ENCODE data around the gene ZNF444.

ZNF444 gene

DNA sequence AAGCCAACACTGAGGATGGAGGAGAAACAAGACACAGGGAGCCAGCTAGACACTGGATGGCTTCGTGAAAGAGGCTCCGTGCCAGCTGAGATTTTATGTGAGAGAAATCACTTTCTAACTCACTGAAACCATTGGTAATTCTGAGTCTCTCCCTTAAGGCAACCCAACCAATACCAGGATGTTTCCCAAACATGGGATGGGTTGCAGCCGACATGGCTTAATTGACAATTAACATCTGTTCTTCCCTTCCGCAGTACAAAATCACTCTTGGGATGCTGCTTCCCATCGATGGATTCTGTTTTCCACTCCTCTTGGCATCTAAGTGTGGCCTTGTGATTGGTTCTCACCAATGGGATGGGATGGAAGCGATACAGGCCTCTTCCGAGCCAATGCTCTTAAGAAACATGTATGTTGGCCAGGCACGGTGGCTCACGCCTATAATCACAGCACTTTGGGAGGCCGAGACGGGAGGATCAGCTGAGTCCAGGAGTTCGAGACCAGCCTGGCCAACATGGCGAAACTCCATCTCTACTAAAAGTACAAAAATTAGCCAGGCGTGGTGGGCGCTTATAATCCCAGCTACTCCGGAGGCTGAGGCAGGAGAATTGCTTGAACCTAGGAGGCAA, 17.7 kb upstream of the ZNF444 start:
- DNase-seq, result no peak

DNA sequence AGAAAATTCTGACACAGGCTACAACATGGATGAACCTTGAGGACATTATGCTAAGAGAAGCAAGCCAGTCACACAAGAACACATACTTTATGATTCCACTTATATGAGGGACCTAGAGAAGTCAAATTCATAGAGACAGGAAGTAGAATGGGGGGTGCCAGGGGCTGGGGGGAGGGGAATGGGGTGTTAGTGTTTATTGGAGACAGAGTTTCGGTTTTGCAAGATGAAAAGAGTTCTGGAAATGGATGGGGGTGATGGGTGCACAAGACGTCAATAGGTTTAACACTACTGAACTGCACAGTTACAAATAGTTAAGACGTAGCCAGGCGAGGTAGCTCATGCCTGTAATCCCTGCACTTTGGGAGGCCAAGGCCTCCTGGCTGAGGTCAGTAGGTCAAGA, 16.5 kb upstream of the ZNF444 start:
- no peak for DNase-seq

DNA sequence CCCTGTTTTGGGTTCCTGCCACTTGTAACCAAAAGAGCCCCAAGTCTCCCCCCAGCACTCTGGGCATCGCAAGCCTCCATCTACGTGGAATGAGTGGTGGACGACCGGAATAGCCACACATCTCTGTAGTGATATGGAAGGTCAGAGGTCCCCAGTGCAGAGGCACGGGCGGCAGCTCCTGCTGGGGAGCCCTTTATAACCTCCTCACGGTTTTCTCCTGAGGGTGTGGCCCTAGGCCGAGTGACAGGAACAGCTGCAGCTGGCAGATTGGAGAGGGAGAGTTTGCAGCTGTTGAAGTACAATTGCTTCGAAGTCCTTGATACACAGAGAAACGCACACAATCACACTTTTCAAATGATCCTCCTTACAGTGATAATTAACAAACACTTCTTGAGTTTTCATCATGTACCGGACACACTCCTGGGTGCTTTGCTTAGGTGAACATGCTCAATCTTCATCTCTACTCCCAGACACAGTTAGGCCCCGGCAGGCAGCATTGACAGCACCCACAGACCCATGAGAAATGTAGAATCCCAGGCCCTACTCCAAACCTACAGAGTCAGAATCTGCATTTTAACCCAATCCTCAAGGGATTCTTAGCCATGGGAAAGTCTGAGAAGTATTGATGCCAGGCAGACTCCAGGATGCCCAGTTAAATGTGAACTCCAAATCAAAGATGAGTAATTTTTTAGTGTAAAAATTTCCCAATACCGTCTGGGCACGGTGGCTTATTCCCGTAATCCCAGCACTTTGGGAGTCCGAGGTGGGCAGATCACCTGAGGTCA, 15.1 kb upstream of the ZNF444 start:
- no peak for DNase-seq

DNA sequence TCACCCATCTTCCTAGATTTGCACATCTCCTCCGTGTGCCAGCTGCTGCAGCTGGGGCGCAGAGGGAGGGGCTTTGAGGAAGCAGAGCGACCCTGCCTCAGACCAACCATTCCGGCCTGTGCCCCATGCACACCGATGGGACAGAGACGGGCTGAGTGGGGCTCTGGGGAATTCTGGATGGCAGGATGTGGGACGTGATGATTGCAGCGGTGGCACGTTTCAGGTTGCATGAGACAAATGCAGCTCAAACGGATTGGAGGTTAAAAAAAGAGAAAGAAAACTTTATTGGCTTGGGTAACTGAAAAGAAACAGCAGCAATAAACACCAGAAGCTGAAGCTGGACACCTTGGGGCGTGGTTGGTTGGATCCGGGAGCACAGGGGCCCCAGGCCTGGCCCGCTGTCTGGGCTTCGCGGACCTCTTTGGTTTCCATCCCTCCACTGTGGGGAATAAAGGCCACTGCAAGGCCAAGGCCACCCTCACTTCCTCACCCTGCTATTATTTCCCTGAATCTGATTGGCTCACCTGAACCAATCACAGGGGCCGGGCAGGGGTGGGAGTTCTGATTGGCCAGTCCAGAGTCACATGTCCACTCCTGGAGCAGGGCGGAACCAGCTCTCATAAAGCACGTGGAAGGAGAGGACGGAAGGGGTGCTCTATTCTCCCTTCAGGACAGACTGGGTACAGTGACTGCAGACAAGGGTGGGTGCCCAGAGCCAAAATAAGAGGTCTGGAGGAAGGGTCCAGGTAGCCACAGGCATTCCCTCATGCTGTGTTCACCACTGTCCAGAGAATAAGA, 13.9 kb upstream of the ZNF444 start:
- DNase-seq, result no peak

DNA sequence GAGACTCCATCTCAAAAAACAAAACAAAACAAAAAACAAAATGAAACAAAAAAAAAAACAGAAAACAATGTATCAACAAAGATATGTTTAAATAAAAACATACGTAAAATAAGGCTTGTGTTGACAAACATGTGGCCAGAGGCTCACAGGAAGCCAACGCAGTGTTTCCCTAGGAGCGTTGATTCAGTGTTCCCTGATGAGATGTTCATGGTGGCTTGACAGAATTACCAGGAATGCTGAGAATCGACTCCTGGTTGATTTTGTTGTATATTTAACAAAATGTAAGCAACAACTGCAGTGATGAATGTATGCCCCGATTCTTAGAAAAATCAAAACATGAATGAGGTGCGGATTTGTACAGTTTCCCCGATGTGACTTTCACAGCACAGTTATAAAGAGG, 11.1 kb upstream of the ZNF444 start:
- DNase-seq, result no peak

DNA sequence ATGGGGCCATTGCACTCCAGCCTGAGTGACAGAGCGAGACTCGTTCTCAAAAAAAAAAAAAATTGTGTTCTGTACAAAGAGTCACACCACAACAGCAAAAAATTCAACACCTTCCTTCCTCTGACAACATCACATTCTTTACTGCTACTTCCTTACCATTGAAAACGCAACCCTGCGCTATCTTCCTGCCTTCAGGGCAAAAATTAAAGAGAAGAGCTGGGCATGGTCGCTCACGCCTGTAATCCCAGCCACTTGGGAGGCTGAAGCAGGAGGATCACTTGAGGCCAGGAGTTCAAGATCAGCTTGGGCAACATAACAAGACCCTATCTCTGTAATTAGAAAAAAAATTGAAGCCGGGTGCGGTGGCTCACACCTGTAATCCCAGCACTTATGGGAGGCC, 9.4 kb upstream of the ZNF444 start:
- no peak for DNase-seq

DNA sequence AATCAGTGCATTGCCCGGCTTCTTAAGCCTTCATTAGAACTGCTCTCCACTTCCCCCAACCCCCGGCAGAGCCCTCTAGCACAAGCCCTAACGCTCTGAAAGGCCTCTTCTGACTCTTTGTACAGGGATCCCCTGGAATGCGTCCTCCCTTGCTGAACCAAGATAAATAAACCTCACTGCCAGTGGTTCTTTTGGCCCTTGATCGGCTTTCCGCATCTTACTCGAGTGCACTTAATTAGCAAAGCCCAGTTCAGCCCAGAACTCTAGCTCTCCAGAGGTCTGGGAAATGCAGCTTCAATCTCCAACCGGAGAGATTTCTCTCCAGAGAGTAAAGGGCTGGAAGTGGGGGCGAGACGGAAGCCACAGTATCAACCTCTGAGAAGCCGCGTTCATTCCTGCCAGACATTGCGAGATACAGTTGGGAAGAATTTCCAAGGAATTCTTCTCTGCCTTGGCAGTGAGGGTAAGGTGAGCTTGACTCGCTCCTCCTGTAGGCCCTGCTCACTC, 8.7 kb upstream of the ZNF444 start:
- DNase-seq, result no peak

DNA sequence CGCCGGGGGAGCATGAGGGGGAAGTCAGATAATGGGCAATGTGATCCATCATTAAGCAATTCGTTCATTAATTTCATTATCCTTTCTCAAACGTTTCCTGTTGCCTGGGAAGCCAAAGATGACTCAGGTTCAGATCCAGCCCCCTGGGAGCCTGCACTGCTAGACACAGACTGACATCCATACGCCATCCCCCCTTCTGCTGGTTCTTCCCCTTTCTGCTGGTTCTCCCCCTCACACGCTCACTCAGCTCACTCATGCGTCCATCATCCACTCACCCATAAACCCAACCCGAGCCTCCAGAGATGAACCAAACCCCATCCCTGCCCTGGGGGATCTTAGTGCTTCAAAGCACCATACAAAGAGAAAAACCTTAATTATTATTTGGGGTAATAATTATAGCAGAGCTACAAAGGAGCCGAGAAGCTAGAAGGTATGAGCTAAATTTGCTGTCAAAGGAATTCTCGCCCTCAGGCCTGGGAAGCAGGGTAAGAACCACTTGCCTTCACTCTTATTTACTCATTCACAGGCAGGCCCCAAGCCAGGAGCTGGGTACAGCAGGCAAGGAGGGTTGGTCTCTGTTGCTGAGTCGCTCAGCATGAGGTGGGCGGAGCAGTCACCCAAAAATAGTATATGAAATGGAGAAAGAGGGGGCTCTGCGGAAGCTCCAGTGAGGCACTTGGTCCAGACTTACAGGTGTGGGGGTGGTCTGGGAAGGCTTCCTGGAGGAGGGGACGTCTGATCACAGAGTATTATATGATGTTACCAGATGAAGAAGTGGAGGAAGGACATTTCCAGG, 7.0 kb upstream of the ZNF444 start:
- DNase-seq, result no peak

DNA sequence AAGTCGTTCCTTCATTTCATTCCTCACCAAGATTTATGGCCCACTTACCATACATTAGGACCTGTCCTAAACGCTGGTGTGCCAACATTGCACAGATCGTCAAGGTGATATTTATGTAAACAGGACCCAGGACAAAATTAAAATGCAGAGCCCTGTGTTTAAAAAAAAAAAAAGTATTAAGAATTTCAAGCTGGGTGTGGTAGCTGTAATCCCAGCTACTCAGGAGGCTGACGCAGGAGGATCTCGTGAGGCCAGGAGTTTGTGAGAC, 6.5 kb upstream of the ZNF444 start:
- DNase-seq, result no peak

DNA sequence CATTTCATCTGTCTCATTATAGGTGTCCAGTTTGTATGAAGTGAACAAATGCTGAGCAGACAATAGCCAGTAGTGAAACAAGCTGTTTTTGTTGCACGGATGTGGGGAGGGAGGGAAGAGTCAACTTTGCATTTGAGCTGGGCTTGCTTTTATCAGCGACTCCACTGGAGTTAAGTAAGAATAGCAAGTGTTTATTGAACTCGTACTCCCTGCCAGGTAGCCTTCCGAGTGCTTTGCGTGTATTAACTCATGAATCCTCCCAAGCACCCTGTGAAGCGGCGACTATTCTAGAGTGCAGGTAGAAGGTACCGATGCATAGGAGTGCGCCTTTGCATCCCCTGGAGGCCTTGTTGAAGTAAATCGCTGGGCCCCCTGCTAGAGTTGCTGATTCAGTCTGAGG, 4.7 kb upstream of the ZNF444 start:
- no peak for DNase-seq

DNA sequence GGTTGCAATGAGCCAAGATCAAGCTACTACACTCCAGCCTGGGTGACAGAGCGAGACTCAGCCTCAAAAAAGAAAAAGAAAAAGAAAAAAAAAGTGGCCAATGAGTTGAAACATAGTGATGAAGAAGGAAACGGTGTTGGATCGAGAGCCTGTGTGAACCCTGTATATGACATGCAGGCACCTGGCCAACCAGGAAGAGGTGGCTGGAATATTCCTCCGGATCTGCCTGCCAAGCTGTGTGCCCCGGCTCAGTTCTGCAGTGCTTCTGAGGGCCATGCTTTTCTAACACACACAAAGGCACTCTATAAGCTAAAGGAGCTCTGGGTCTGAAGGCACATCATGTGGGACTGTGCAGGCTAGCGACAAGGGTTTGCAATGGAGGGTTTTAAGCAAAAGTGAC, 3.7 kb upstream of the ZNF444 start:
- no peak for DNase-seq

DNA sequence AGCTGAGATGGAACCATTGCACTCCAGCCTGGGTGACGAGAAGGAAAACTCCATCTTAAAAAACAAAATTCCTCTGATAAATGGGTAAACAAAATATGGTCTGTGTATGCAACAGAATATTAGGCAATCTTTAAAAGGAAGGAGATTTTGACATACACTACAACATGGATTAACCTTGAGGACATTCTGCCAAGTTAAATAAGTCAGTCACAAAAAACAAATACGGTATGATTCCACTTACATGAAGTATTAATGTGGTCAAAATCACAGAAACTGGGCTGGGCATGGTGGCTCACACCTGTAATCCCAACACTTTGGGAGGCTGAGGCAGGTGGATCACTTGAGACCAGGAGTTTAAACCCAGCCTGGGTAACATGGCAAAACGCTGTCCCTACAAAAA, 3.0 kb upstream of the ZNF444 start:
- DNase-seq, result no peak

DNA sequence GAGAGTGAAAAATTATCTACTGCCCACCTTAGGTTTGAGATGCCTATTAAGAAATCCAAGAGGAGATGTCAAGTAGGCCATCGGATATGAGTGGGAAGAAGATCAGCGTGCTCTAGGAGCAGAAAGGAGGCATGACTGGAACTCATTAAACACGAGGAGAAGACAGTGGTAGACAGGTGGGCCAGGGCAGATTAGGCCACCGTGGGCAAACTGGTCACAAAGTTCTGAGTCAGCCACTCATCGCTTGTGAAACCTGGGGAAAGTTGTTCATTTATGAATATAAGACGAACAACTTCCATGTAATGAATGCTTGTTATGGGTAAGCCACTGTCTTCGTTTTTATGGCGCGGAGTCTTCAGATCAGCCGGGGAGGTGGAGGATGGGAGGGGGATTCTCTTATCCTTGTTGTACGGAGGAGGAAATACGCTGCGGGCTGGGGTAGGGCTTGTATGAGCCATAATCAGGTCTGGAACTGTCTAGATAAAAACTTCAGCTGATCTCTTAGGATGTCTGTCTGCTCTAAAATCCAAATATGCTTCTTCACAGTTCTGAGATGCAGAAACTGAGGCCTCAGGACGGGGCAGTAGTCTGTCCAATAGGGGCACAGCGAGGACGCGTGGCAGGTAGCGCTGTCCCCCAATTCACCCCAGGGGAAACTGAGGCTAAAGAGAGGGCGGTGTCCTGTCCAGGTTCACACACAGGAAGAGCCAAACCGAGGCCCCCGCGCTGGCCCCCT, 1.1 kb upstream of the ZNF444 start:
- DNase-seq, result peak; percentile 27

DNA sequence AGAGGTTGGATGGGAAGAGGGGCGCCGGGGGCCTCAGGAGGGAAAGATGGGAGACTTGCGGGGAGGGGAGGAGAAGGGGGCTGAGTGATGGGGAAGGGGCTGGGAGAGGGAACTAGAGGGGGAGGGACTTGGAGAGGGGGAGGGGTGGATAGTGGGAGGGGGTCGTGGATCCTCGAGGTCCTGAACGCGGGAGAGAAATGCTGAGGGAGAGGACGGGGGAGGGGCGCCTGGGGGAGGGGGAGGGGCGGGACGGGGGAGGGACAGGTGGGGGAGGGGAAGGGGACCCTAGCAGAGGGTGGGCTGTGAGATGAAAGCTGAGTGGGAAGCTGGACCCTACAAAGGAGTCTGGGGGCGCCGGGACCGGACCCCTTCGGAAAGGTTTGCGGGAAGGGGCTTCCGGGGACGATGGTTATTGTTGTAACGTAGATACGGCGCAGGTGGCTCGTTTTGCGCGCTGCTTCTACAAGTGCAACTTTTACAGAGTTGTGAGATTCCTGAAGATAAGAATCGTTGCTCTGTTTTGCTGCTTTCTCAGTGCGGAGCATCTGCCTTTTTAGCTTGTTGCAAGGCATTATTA, 418 bp downstream of the ZNF444 start:
- DNase-seq, result no peak

DNA sequence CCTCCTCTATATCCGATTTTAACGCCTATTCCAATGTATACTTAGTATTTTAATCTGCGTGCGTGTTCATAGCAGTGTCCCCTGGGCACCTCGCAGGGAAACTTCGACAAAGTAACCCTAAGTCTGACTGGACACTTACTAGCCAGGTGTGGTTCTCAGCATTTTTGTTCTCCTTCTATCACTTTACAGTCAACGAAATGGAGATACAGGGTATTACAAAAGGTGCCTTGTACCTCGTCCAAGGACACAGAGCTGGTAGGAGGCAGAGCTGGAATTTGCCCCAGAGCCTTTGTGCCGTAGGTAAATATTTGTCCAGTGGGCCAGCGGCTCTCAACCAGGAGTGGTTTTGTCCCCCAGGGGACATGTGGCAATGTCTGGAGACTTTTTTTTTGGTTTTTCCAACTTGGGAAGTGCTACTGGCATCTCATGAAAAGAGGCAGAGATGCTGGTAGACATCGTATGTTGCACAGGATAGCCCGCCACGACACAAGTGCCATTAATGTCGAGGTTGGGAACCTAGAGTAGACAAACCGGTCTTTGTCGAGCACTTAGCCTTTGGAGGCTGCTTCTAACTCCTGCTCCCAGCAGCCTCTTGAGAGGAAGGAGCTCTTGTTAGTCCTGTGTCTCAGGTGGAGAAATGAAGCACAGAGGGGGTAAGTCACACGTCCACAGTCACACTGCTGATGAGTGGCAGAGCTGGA, 1.1 kb downstream of the ZNF444 start:
- no peak for DNase-seq

DNA sequence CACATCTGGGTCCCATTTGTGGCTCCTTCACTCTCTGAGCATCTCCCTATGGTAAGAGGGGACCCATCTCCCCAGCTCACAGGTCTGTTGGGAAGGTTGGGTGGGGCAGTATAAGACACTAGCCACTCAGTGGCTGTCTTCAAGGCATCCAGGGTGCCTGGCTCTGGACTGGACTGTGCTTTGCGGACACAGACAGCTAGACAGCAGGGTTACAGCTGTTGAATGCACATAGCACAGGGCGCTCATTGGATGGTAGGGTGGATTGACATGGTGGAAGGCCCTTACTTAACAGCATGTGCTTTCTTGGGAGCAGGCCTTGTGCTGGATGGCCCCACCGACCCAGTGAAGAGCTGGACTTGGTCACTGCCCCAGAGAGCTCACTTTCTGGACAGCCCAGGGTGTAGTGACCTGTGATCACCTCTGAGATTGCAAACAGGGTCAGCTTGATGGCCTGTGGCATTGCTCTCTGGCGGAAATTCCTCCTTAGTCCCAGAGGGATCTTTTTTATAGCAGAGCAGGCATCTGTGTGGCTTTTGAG, 1.9 kb downstream of the ZNF444 start:
- DNase-seq, result no peak

DNA sequence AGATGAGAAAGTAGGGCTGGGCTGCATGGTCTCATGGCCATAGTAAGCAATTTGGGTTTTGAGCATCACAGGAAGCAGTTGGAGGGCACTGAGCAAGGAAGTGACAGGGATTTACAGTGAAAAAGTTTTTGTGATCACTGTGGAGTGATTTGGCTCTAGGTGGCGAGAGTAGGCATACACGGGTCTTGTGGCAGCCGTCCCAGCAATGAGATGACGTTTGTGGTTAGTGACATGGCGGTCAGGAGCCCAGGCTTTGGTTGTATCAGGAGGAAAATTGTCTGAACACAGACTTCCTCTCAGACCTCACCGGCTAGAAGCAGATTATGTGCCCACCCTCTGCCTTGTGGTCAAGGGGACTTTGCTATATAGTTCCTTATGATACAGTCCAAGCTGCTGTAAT, 3.3 kb downstream of the ZNF444 start:
- DNase-seq, result no peak

DNA sequence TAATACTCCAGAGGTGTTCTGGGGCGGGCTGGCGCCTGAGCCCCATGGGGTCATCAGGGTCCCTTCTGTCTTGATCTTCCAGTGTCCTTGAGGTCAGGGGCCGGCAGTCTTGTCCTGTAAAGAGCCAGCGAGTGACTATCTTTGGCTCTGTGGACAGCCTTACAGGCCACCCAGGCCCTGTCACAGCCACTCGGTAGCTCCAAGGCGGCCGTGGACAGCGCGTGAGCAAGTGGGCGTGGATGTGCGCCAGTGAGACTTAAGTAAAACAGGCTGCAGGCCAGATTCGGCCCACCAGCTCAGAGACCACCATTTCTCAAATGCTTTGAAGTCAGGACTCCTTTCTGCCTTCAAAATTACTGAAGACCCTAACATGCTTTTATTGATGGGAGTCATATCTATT, 3.7 kb downstream of the ZNF444 start:
- DNase-seq, result no peak

DNA sequence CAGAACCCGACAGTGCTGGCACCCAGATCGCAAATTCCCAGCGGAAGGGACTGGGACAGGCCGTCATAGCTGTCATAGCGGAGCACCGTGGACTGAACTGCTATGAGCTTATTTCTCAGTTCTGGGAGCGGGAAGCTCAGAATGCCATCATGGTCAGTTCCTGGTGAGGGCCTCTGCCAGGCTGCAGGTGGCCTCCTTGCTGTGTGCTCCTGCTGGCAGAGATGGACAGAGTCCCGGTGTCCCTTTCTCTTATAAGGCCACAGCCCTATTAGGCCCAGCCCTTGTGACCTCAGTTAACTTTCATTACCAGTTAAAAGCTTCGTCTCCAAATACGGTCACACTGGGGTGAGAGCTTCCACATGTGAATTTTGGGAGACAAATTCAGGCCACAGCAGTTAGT, 4.6 kb downstream of the ZNF444 start:
- no peak for DNase-seq

DNA sequence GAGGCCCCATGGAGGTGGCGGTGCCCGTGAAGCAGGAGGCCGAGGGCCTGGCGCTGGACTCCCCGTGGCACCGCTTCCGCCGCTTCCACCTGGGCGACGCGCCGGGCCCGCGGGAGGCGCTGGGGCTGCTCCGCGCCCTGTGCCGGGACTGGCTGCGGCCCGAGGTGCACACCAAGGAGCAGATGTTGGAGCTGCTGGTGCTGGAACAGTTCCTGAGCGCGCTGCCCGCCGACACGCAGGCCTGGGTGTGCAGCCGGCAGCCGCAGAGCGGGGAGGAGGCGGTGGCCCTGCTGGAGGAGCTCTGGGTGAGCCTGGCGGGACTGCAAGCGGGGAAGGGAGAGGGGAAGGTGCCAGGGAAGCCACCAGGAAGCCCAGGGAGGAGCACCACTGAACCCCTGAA, 5.8 kb downstream of the ZNF444 start:
- no peak for DNase-seq

DNA sequence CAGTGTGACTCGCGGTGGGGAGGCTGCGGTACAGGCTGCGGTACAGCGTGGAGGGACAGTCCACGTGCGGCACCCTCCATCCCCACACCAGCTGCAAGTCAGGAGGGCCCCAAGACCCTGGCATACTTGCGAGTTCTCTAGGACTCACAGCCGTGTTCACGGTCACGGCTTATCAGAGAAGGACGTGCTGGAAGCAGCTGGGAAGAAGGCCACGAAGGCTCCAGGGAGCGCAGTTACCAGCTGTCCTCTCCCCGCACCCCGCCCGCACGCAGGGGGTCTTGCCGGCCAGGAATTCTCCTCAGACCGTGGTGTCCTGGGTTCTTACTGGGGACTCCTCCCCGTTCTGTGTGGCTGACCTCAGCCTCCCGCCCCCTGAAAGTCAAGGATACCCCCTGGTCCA, 6.2 kb downstream of the ZNF444 start:
- no peak for DNase-seq

Data from NCI-H2171 treated with DMSO at 0.1 percent for 48 hours (cell line).